Heart left ventricle (tissue), 13 donors: ENCODE data around the gene INPP4A.
A peak's percentile ranks its signal among the peaks of the same experiment; 100 is the strongest.

Experiments used
- CTCF ChIP-seq, 12 donors: fragments of 200-600 bp; sonication (generic) in 4 of 12; IDR thresholded peaks; one replicate each; pipeline versions ENCODE4 v1.5.0 to v1.8.0; 2018 to 2022; ENCODE audit warnings: antibody characterized with exemption in 12 of 12, mild to moderate bottlenecking in 5 of 12
- POLR2A ChIP-seq, 2 donors: fragments of 450-650 bp; IDR thresholded peaks; one replicate each; pipeline ENCODE4 v1.6.1; 2017; ENCODE audit warnings: antibody characterized with exemption in 2 of 2, mild to moderate bottlenecking in 2 of 2, moderate library complexity in 2 of 2
- donor health status: ischemic (EF 13 %, LVEDD 7.1; RV severe dilation, severe dysfunction).
- donor health status: DM: no; HTN: yes; CAD: no.
- donor health status: DM: no; HTN: no; CAD: no.
- donor health status: ischemic (EF 25% LVEDD 6.9; RV normal size, moderate dysfunction).
- donor health status: ischemic (EF 25% LVEDD 5.7; RV mildly dilated, moderate dysfunction).
- donor health status: ischemic (EF 35%, LVEDD 5.7; RV mildly dilated, moderate dysfunction).
- donor health status: nonischemic (EF 11% LVEDD 7.7; RV severe dilation, severe dysfunction).
- donor health status: DM: yes; HTN: yes; CAD: no.
- donor health status: PGD.
- donor health status: ischemic (EF 29% LVEDD 5.4; RV normal size, mild dysfunction).
- donor health status: nonischemic (EF 23%, LVEDD 6.1; RV moderate dilation, normal function).

- TF ChIP-seq CTCF (IDR thresholded peaks at IDR 0.05) (peak; percentile 42 to 71 (median 57)), POLR2A (IDR thresholded peaks at IDR 0.05) (no peak)
These were observed 157.0 kb downstream of the INPP4A start for GRCh38 chr2:98601532-98602132.
